ENCODE data around the gene AUTS2.

AUTS2 gene

GRCh38 chr7:69804962-69805361 lies 206.7 kb downstream of the AUTS2 start:
- H3K9ac ChIP-seq (ENCODE audit: low read depth in 1 of 2, low read length in 2 of 2): no peak overlapping the region
- peaks cover 7 to 8% of the 10 kb centered on the region in 2 donors for H3K4me1 ChIP-seq (ENCODE audit: control insufficient read depth in 1 of 2, insufficient read depth in 2 of 2, low read length in 2 of 2)
- H3K4me3 ChIP-seq (ENCODE audit: low read depth in 1 of 2, low read length in 2 of 2): no peak overlapping the region
- no peak overlapping the region for H3K27ac ChIP-seq (ENCODE audit: low read depth, low read length)
- H3K36me3 ChIP-seq (ENCODE audit: control insufficient read depth in 1 of 2, insufficient read depth in 2 of 2, low read length in 2 of 2): no peaks in the 10 kb centered on the region
- no peaks in the 10 kb centered on the region for H3K27me3 ChIP-seq (ENCODE audit: control insufficient read depth in 1 of 2, insufficient read depth in 2 of 2, low read length in 2 of 2)
- no peaks in the 10 kb centered on the region for H3K9me3 ChIP-seq (ENCODE audit: control insufficient read depth in 1 of 2, low read length in 2 of 2)

DNA sequence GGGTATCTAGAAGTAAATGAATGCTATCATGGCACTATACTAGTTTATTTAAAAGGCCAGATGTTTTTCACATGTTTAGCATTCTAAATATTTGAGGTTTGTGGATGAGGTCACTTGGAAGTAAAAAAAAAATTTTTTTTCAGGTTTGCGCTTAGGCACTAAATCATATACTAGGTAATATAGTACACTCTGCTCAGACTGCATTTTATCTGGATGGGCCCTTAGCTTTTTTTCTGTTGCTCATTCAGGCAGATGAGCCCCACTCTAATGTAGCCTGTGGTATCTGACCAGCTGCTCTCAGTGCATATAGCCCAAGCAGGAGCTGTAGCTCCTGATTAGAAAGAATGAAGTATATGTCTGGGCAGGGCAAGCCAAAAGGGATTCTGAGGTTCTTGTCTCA lies 210.1 kb downstream of the AUTS2 start:
- H3K36me3 ChIP-seq (ENCODE audit: control insufficient read depth in 1 of 2, insufficient read depth in 2 of 2, low read length in 2 of 2): no peaks in the 10 kb centered on the region
- H3K9ac ChIP-seq (ENCODE audit: low read depth in 1 of 2, low read length in 2 of 2): no peak overlapping the region
- H3K27me3 ChIP-seq (ENCODE audit: control insufficient read depth in 1 of 2, insufficient read depth in 2 of 2, low read length in 2 of 2): no peaks in the 10 kb centered on the region
- no peaks in the 10 kb centered on the region for H3K9me3 ChIP-seq (ENCODE audit: control insufficient read depth in 1 of 2, low read length in 2 of 2)
- no peaks in the 10 kb centered on the region for H3K4me1 ChIP-seq (ENCODE audit: control insufficient read depth in 1 of 2, insufficient read depth in 2 of 2, low read length in 2 of 2)
- H3K27ac ChIP-seq (ENCODE audit: low read depth, low read length): no peak overlapping the region
- no peak overlapping the region for H3K4me3 ChIP-seq (ENCODE audit: low read depth in 1 of 2, low read length in 2 of 2)

DNA sequence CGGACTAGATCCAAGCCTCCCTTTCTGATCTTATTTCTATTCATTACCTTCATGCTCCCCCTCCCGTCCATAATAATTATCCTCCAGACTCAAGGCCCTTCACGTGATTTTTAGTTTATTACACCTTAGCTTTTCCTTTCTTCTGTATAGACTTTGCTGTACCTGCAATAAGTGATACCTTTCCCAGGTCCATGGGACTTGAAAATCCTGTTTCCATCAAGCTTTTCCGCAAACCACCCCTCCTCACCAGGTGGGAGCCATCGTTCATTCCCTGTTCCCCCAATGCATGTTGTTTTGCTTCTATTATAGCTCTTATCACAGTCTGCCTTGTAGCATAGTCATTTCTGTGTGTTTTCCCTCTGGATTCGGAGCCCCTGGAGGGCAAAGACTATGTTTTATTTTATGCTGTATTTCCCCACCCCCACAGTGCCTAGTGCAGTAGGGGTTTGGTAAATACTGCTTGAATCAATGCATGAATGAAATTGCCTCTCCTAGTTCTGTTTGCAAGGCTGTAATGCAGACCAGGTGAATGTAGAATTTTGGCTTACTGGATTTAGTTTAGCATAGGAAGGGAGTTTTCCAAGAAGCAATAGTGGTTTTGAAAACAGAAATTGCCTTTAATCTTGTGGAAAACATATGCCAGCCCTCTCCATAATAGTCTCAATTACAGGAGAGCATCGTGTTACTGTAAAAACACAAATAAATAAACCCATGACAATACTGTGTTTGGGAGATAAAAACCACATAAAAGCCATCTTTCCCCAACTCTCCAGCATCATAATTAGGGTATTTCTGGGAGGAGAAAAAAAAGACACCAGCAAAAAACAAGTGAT lies 213.4 kb downstream of the AUTS2 start:
- Histone ChIP-seq H3K4me1 (ENCODE audit: control insufficient read depth in 1 of 2, insufficient read depth in 2 of 2, low read length in 2 of 2) (no peaks in the 10 kb centered on the region), H3K9ac (ENCODE audit: low read depth in 1 of 2, low read length in 2 of 2) (no peak overlapping the region), H3K27ac (ENCODE audit: low read depth, low read length) (no peak overlapping the region), H3K36me3 (ENCODE audit: control insufficient read depth in 1 of 2, insufficient read depth in 2 of 2, low read length in 2 of 2) (no peaks in the 10 kb centered on the region), H3K9me3 (ENCODE audit: control insufficient read depth in 1 of 2, low read length in 2 of 2) (no peaks in the 10 kb centered on the region), H3K4me3 (ENCODE audit: low read depth in 1 of 2, low read length in 2 of 2) (no peak overlapping the region), H3K27me3 (ENCODE audit: control insufficient read depth in 1 of 2, insufficient read depth in 2 of 2, low read length in 2 of 2) (no peaks in the 10 kb centered on the region)

- H3K36me3 ChIP-seq (ENCODE audit: control insufficient read depth in 1 of 2, insufficient read depth in 2 of 2, low read length in 2 of 2): no peaks in the 10 kb centered on the region
- H3K27me3 ChIP-seq (ENCODE audit: control insufficient read depth in 1 of 2, insufficient read depth in 2 of 2, low read length in 2 of 2): no peaks in the 10 kb centered on the region
- H3K4me3 ChIP-seq (ENCODE audit: low read depth in 1 of 2, low read length in 2 of 2): no peak overlapping the region
- H3K27ac ChIP-seq (ENCODE audit: low read depth, low read length): no peak overlapping the region
- no peak overlapping the region for H3K9ac ChIP-seq (ENCODE audit: low read depth in 1 of 2, low read length in 2 of 2)
- no peaks in the 10 kb centered on the region for H3K9me3 ChIP-seq (ENCODE audit: control insufficient read depth in 1 of 2, low read length in 2 of 2)
- no peaks in the 10 kb centered on the region for H3K4me1 ChIP-seq (ENCODE audit: control insufficient read depth in 1 of 2, insufficient read depth in 2 of 2, low read length in 2 of 2)
These were observed 214.5 kb downstream of the AUTS2 start for GRCh38 chr7:69812756-69813155.

DNA sequence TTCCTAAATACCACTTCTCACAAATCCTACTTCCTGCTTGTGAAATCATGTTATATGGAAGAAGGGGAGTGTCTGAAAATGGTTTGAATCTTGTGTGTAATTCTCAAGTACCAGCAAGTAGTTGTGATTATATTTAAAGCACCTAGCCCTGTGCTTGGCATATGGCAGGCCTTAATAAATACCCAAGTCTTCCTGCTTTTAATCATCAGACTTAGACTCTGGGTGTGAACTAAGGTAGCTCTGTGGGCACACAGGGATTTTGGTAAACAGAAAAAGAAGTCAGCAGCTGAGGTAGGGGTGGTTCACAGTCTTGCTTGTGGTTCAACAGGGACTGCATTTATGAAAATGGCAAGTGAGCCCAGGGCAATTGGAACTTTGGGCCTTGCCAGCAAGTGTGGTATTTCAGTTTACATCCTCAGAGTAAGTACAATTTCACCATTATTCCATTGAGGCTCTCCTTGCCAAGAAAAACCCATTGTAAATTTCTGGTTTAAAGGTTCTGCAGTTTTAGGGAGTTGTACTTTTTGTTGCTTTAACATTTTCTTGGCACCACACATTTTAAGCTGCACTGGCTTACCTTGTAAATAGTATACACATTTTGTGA lies 215.5 kb downstream of the AUTS2 start:
- H3K4me1 ChIP-seq (ENCODE audit: control insufficient read depth in 1 of 2, insufficient read depth in 2 of 2, low read length in 2 of 2): no peaks in the 10 kb centered on the region
- H3K27ac ChIP-seq (ENCODE audit: low read depth, low read length): no peak overlapping the region

DNA sequence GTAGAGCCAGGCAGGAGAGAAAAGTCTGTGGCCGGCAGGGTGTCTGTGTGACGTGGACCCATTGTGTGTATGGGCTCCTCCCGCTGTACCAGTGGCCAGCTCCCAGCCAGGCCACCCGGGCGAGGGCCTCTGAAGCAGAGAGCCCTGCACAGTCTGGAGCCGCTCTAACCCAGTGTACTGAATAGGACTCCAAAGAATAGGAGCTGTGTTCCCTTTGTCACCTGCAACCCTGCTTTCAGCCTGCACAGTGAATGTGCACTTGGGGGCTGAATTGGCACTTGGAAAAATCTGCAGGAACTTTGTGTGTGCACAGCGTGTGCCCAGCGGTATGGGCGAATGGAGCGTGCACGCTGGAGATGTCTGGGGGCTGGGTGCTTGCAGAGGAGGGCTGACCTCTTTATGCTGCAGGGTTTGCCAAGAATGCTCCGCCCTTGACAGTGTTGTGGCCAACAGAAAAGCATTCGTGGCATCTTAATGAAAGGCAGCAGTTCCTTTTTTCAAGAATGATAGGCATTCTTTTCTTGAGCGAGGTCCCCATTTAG lies 216.2 kb downstream of the AUTS2 start:
- H3K27ac ChIP-seq (ENCODE audit: low read depth, low read length): no peak overlapping the region
- no peaks in the 10 kb centered on the region for H3K9me3 ChIP-seq (ENCODE audit: control insufficient read depth in 1 of 2, low read length in 2 of 2)
- H3K4me1 ChIP-seq (ENCODE audit: control insufficient read depth in 1 of 2, insufficient read depth in 2 of 2, low read length in 2 of 2): no peaks in the 10 kb centered on the region
- H3K27me3 ChIP-seq (ENCODE audit: control insufficient read depth in 1 of 2, insufficient read depth in 2 of 2, low read length in 2 of 2): no peaks in the 10 kb centered on the region
- no peaks in the 10 kb centered on the region for H3K36me3 ChIP-seq (ENCODE audit: control insufficient read depth in 1 of 2, insufficient read depth in 2 of 2, low read length in 2 of 2)
- H3K9ac ChIP-seq (ENCODE audit: low read depth in 1 of 2, low read length in 2 of 2): no peak overlapping the region
- no peak overlapping the region for H3K4me3 ChIP-seq (ENCODE audit: low read depth in 1 of 2, low read length in 2 of 2)

More for the DNA sequence above, 215.5 kb downstream of the AUTS2 start:
- no peaks in the 10 kb centered on the region for H3K9me3 ChIP-seq (ENCODE audit: control insufficient read depth in 1 of 2, low read length in 2 of 2)
- H3K27me3 ChIP-seq (ENCODE audit: control insufficient read depth in 1 of 2, insufficient read depth in 2 of 2, low read length in 2 of 2): no peaks in the 10 kb centered on the region
- H3K9ac ChIP-seq (ENCODE audit: low read depth in 1 of 2, low read length in 2 of 2): no peak overlapping the region
- H3K36me3 ChIP-seq (ENCODE audit: control insufficient read depth in 1 of 2, insufficient read depth in 2 of 2, low read length in 2 of 2): no peaks in the 10 kb centered on the region
- no peak overlapping the region for H3K4me3 ChIP-seq (ENCODE audit: low read depth in 1 of 2, low read length in 2 of 2)

GRCh38 chr7:69816501-69816900 lies 218.2 kb downstream of the AUTS2 start:
- H3K36me3 ChIP-seq (ENCODE audit: control insufficient read depth in 1 of 2, insufficient read depth in 2 of 2, low read length in 2 of 2): no peaks in the 10 kb centered on the region
- no peak overlapping the region for H3K9ac ChIP-seq (ENCODE audit: low read depth in 1 of 2, low read length in 2 of 2)
- H3K27ac ChIP-seq (ENCODE audit: low read depth, low read length): no peak overlapping the region
- H3K27me3 ChIP-seq (ENCODE audit: control insufficient read depth in 1 of 2, insufficient read depth in 2 of 2, low read length in 2 of 2): no peaks in the 10 kb centered on the region
- H3K9me3 ChIP-seq (ENCODE audit: control insufficient read depth in 1 of 2, low read length in 2 of 2): no peaks in the 10 kb centered on the region
- no peaks in the 10 kb centered on the region for H3K4me1 ChIP-seq (ENCODE audit: control insufficient read depth in 1 of 2, insufficient read depth in 2 of 2, low read length in 2 of 2)
- no peak overlapping the region for H3K4me3 ChIP-seq (ENCODE audit: low read depth in 1 of 2, low read length in 2 of 2)

- H3K4me1 ChIP-seq (ENCODE audit: control insufficient read depth in 1 of 2, insufficient read depth in 2 of 2, low read length in 2 of 2): no peaks in the 10 kb centered on the region
- no peaks in the 10 kb centered on the region for H3K27me3 ChIP-seq (ENCODE audit: control insufficient read depth in 1 of 2, insufficient read depth in 2 of 2, low read length in 2 of 2)
- no peaks in the 10 kb centered on the region for H3K9me3 ChIP-seq (ENCODE audit: control insufficient read depth in 1 of 2, low read length in 2 of 2)
- H3K27ac ChIP-seq (ENCODE audit: low read depth, low read length): no peak overlapping the region
- no peak overlapping the region for H3K4me3 ChIP-seq (ENCODE audit: low read depth in 1 of 2, low read length in 2 of 2)
- no peaks in the 10 kb centered on the region for H3K36me3 ChIP-seq (ENCODE audit: control insufficient read depth in 1 of 2, insufficient read depth in 2 of 2, low read length in 2 of 2)
- no peak overlapping the region for H3K9ac ChIP-seq (ENCODE audit: low read depth in 1 of 2, low read length in 2 of 2)
These were observed 218.8 kb downstream of the AUTS2 start for GRCh38 chr7:69817121-69817520.

DNA sequence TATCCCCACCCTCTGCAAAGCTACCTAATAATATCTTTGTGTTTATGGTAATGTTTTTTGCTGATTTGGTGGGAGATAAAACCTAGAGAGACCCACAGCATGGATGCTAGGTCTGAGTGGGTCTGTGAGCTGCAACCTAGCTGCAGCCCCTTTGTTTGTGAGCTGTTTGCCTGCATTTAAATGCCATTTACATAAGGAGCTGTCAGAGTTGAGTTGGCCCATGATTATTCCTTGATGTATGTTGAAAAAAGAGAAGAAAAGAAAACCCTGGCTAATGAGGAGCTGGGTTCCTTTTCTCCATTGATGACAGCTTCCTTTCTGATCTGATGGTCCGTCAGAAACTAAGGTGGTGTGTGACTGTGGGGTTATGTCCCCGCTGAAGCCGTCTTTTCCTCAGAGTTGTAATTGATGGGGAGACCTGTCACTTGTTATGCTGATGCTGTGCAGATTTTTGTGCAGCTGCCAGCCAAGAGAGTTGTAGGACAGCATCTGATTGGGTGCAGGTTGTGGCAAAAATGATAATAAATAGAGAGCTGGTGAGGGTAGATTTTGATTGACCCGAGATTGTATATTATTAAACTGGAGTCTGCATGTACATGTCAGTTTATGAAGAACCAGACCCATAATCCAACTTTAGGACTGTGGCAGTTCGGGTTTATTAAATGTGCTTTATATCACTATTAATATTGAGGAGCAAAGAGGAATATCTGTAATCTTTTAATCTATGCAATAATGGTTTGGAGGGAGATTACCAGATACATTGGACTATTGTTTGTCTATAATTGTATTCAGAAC lies 219.8 kb downstream of the AUTS2 start:
- no peak overlapping the region for H3K9ac ChIP-seq (ENCODE audit: low read depth in 1 of 2, low read length in 2 of 2)
- no peak overlapping the region for H3K4me3 ChIP-seq (ENCODE audit: low read depth in 1 of 2, low read length in 2 of 2)
- H3K27me3 ChIP-seq (ENCODE audit: control insufficient read depth in 1 of 2, insufficient read depth in 2 of 2, low read length in 2 of 2): no peaks in the 10 kb centered on the region
- H3K27ac ChIP-seq (ENCODE audit: low read depth, low read length): no peak overlapping the region
- H3K4me1 ChIP-seq (ENCODE audit: control insufficient read depth in 1 of 2, insufficient read depth in 2 of 2, low read length in 2 of 2): no peaks in the 10 kb centered on the region
- H3K36me3 ChIP-seq (ENCODE audit: control insufficient read depth in 1 of 2, insufficient read depth in 2 of 2, low read length in 2 of 2): no peaks in the 10 kb centered on the region
- no peaks in the 10 kb centered on the region for H3K9me3 ChIP-seq (ENCODE audit: control insufficient read depth in 1 of 2, low read length in 2 of 2)
